K562 (cell line): ENCODE results near the gene COX6B1. TPM values are rescaled to one million over a fixed set of nuclear protein-coding genes. Genes with fewer than 3 reads are reported as not detected.

Experiments used
- ADNP ChIP-seq: fragments of 200-800 bp; sonication (Bioruptor generic); IDR thresholded peaks from 2 replicates; pipeline ENCODE4 v1.6.1; 2016; ENCODE audit warnings: missing genetic modification characterization, missing compliant biosample characterization
- ARID2 ChIP-seq: fragments of 450-650 bp; IDR thresholded peaks from 2 replicates; pipeline ENCODE4 v1.6.1; 2017; ENCODE audit warnings: antibody characterized with exemption, mild to moderate bottlenecking
- ATF4 ChIP-seq: fragments of 450-650 bp; formaldehyde crosslinking; IDR thresholded peaks from 2 replicates; pipeline ENCODE4 v1.4.0; 2022; ENCODE audit warnings: mild to moderate bottlenecking, moderate library complexity
- CXXC5 ChIP-seq: fragments of 250-450 bp; sonication (Bioruptor Pico); IDR thresholded peaks from 2 replicates; pipeline ENCODE4 v1.8.0; 2022; ENCODE audit warnings: inconsistent platforms, mild to moderate bottlenecking, moderate library complexity
- E2F8 ChIP-seq: fragments of 450-650 bp; IDR thresholded peaks from 2 replicates; pipeline ENCODE4 v1.7.1; 2018; ENCODE audit warnings: mild to moderate bottlenecking, low read depth; ENCODE audit not compliant: partially characterized antibody
- FUS ChIP-seq: fragments of 200-400 bp; formaldehyde crosslinking; optimal IDR thresholded peaks from 2 replicates; pipeline ENCODE3; 2017; ENCODE audit warnings: low read depth, low read length
- GATAD2B ChIP-seq: fragments of 450-650 bp; IDR thresholded peaks from 2 replicates; pipeline ENCODE4 v1.6.1; 2017; ENCODE audit warnings: mild to moderate bottlenecking, borderline replicate concordance
- GMEB1 ChIP-seq: fragments of 250-450 bp; sonication (Bioruptor Pico); IDR thresholded peaks from 2 replicates; pipeline ENCODE4 v1.4.0; 2020; ENCODE audit warnings: mild to moderate bottlenecking
- HDAC2 ChIP-seq: fragments of 450-650 bp; IDR thresholded peaks from 2 replicates; pipeline ENCODE4 v1.6.1; 2016; ENCODE audit warnings: mild to moderate bottlenecking
- HDAC6 ChIP-seq: IDR thresholded peaks from 2 replicates; pipeline ENCODE4 v1.6.1; 2012; ENCODE audit warnings: low read depth, mild to moderate bottlenecking, control low read depth, inconsistent platforms, low read length, moderate library complexity
- IFI16 ChIP-seq: fragments of 250-450 bp; sonication (Bioruptor Pico); IDR thresholded peaks from 2 replicates; pipeline ENCODE4 v2.1.2; 2022; ENCODE audit warnings: mild to moderate bottlenecking, inconsistent platforms
- MEF2D ChIP-seq: conservative IDR thresholded peaks from 2 replicates; pipeline ENCODE4 v1.6.1; 2016; ENCODE audit warnings: low read depth, missing genetic modification characterization, missing compliant biosample characterization
- MTA1 ChIP-seq: fragments of 450-650 bp; IDR thresholded peaks from 2 replicates; pipeline ENCODE4 v1.6.1; 2017; ENCODE audit warnings: borderline replicate concordance
- NCOA4 ChIP-seq: fragments of 450-650 bp; IDR thresholded peaks from 2 replicates; pipeline ENCODE4 v1.6.1; 2018; ENCODE audit warnings: mild to moderate bottlenecking; ENCODE audit not compliant: partially characterized antibody
- PATZ1 ChIP-seq: fragments of 250-450 bp; sonication (Bioruptor Pico); IDR thresholded peaks from 2 replicates; pipeline ENCODE4 v1.5.0; 2020; ENCODE audit warnings: mild to moderate bottlenecking, borderline replicate concordance
- PHF21A ChIP-seq: fragments of 450-650 bp; IDR thresholded peaks from 2 replicates; pipeline ENCODE4 v1.6.1; 2017; ENCODE audit warnings: low read depth, borderline replicate concordance
- SUPT5H ChIP-seq: fragments of 450-650 bp; IDR thresholded peaks from 2 replicates; pipeline ENCODE4 v1.6.1; 2016
- TRIM25 ChIP-seq: fragments of 450-650 bp; IDR thresholded peaks from 2 replicates; pipeline ENCODE4 v1.7.0; 2016; ENCODE audit warnings: borderline replicate concordance
- U2AF1 ChIP-seq: fragments of 200-400 bp; formaldehyde crosslinking; optimal IDR thresholded peaks from 2 replicates; pipeline ENCODE3; 2017; ENCODE audit warnings: mild to moderate bottlenecking, low read depth, low read length, moderate library complexity
- ZNF174 ChIP-seq: fragments of 250-450 bp; sonication (Bioruptor Pico); IDR thresholded peaks from 2 replicates; pipeline ENCODE4 v1.4.0; 2020; ENCODE audit warnings: mild to moderate bottlenecking
- polyA plus RNA-seq, 8 experiments: library from polyadenylated mRNA; depleted of rRNA in 4 of 8; stranded (reverse) in 5 of 8; unstranded in 3 of 8; fragments of >200 nt; fragmentation: Nextera tagmentation in 2 of 8; fragmentation: Illumina TruSeq in 1 of 8; extraction: Ambion mirVana in 2 of 8; extraction: Trizol in 1 of 8; gene quantifications; 2 replicates each; pipeline versions ENCODE4 v1.2.1 to v1.2.3, GENCODE V29; 2011 to 2014; ENCODE audit warnings: inconsistent platforms in 1 of 8, missing spikeins in 1 of 8
- total RNA-seq, 7 experiments: library from RNA; depleted of rRNA in 6 of 7; stranded (reverse); fragments of >200 nt in 6 of 7; fragmentation: Illumina TruSeq in 2 of 7; extraction: Trizol in 2 of 7; gene quantifications; 2 replicates each; pipeline versions ENCODE4 v1.2.1 to v1.2.3, GENCODE V29; 2011 to 2021; ENCODE audit warnings: low replicate concordance in 1 of 7

The COX6B1 gene
- total and polyA plus RNA-seq, 9 of the 15 experiments (the other 6 are each of a cell fraction or from before 2014, with no cell fraction given): 777 to 2,393 (median 1,219) TPM

- no peak for TF ChIP-seq PATZ1 (CRISPR knock-in tag)
- no peak for TF ChIP-seq CXXC5 (CRISPR knock-in tag)
- 0 out of 2 replicates have a peak, but pooled peaks have one; percentile 41 for TF ChIP-seq MEF2D (tag)
- peak; percentile 87 for TF ChIP-seq ARID2
- TF ChIP-seq TRIM25: no peak
- no peak for TF ChIP-seq ZNF174 (CRISPR knock-in tag)
- no peak for TF ChIP-seq U2AF1
- TF ChIP-seq HDAC2: no peak
- TF ChIP-seq ATF4 (CRISPR knock-in tag): no peak
- no peak for TF ChIP-seq GMEB1 (CRISPR knock-in tag)
- TF ChIP-seq MTA1: 0 out of 2 replicates have a peak, but pooled peaks have one; percentile 35
- no peak for TF ChIP-seq GATAD2B
- TF ChIP-seq ADNP (tag): no peak
- peak; percentile 69 for TF ChIP-seq NCOA4
- TF ChIP-seq IFI16 (CRISPR knock-in tag): no peak
- TF ChIP-seq FUS: no peak
- no peak for TF ChIP-seq HDAC6
- TF ChIP-seq PHF21A: peak; percentile 26; the same call in 1 of the 2 replicates
- no peak for TF ChIP-seq E2F8
- TF ChIP-seq SUPT5H: no peak
Observed at GRCh38 chr19:35693835-35694599, 45.9 kb downstream of the COX6B1 start (continued).
